Thyroid gland (tissue), 4 donors: ENCODE results near the gene ZNF536.

Experiments
- POLR2A ChIP-seq, 2 donors: fragments of 450-650 bp; IDR thresholded peaks; one replicate each; pipeline ENCODE4 v1.6.1; 2017; ENCODE audit warnings: antibody characterized with exemption in 2 of 2, mild to moderate bottlenecking in 2 of 2, moderate library complexity in 1 of 2
- TF ChIP-seq, protein P1 (sequence below), 6 experiments: fragments of 200-600 bp in 3 of 6; fragments of 450-650 bp in 3 of 6; sonication (generic) in 3 of 6; IDR thresholded peaks; one replicate each; pipeline ENCODE4 v1.5.1; 2016 to 2019; ENCODE audit warnings: antibody characterized with exemption in 6 of 6, mild to moderate bottlenecking in 2 of 6, inconsistent platforms in 1 of 6, moderate library complexity in 1 of 6

DNA sequence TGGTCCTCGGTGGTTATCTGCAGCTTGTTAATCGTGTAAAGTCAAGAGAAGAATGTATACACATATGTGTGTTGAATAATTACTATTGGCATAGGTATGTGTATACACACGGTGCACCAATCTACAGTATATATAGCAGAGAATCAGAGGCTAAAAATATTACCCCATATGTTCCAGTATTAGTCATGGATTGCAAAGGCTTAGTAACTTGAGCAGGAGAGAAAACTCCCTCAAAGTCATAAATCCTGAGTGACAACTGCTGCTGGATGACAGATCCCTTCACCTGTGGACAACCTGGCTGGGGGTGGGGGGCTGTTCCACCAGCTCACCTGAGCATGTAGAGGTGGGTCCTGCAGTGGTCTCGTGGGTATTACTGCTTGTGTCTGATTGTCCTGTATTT is 185.0 kb downstream of the ZNF536 start:
- TF ChIP-seq, protein P1, sequence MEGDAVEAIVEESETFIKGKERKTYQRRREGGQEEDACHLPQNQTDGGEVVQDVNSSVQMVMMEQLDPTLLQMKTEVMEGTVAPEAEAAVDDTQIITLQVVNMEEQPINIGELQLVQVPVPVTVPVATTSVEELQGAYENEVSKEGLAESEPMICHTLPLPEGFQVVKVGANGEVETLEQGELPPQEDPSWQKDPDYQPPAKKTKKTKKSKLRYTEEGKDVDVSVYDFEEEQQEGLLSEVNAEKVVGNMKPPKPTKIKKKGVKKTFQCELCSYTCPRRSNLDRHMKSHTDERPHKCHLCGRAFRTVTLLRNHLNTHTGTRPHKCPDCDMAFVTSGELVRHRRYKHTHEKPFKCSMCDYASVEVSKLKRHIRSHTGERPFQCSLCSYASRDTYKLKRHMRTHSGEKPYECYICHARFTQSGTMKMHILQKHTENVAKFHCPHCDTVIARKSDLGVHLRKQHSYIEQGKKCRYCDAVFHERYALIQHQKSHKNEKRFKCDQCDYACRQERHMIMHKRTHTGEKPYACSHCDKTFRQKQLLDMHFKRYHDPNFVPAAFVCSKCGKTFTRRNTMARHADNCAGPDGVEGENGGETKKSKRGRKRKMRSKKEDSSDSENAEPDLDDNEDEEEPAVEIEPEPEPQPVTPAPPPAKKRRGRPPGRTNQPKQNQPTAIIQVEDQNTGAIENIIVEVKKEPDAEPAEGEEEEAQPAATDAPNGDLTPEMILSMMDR (IDR thresholded peaks at IDR 0.05), result no peak
- TF ChIP-seq POLR2A (IDR thresholded peaks at IDR 0.05), result no peak
